Liver (tissue), 9 donors: ENCODE measurements around the gene MAPKAP1. TPM values are rescaled to one million over a fixed set of nuclear protein-coding genes. Genes with fewer than 3 reads are reported as not detected.

ENCODE experiments used
- DNase-seq: peaks from one replicate; pipeline ENCODE4 v3.0.0-alpha.2; 2017; ENCODE audit warnings: low spot score
- H3K27ac ChIP-seq, 2 donors: one replicate each; pipeline ENCODE4 v1.7.0; 2013; ENCODE audit warnings: inconsistent platforms in 2 of 2, low read length in 2 of 2, control low read depth in 1 of 2, low read depth in 1 of 2, mild to moderate bottlenecking in 1 of 2
- H3K27me3 ChIP-seq, 4 donors: one replicate each; pipeline versions ENCODE4 v1.6.1 to v1.7.0; 2013; ENCODE audit warnings: low read length in 3 of 4, inconsistent platforms in 1 of 4, mild to moderate bottlenecking in 1 of 4, moderate library complexity in 1 of 4; ENCODE audit not compliant: control insufficient read depth in 4 of 4, insufficient read depth in 4 of 4
- H3K36me3 ChIP-seq, 4 donors: one replicate each; pipeline versions ENCODE4 v1.6.1 to v1.7.0; 2013; ENCODE audit warnings: low read length in 3 of 4, mild to moderate bottlenecking in 3 of 4, low read depth in 1 of 4, moderate library complexity in 1 of 4; ENCODE audit not compliant: control insufficient read depth in 4 of 4, insufficient read depth in 3 of 4
- H3K4me1 ChIP-seq, 4 donors: one replicate each; pipeline versions ENCODE4 v1.6.1 to v1.7.0; 2013; ENCODE audit warnings: low read length in 3 of 4, mild to moderate bottlenecking in 3 of 4, moderate library complexity in 1 of 4; ENCODE audit not compliant: control insufficient read depth in 4 of 4, insufficient read depth in 4 of 4
- H3K4me3 ChIP-seq, 3 donors: one replicate each; pipeline versions ENCODE4 v1.6.1 to v1.7.0; 2013; ENCODE audit warnings: low read length in 3 of 3, control low read depth in 1 of 3, low read depth in 1 of 3, mild to moderate bottlenecking in 1 of 3
- H3K9ac ChIP-seq, 2 donors: one replicate each; pipeline ENCODE4 v1.7.0; 2013; ENCODE audit warnings: low read length in 2 of 2, mild to moderate bottlenecking in 2 of 2, moderate library complexity in 2 of 2, control low read depth in 1 of 2, low read depth in 1 of 2
- H3K9me3 ChIP-seq, 4 donors: one replicate each; pipeline versions ENCODE4 v1.6.1 to v1.7.0; 2013; ENCODE audit warnings: low read length in 3 of 4; ENCODE audit not compliant: control insufficient read depth in 4 of 4
- ATF3 ChIP-seq: IDR thresholded peaks from 2 replicates; pipeline ENCODE4 v1.6.1; 2016; ENCODE audit warnings: antibody characterized with exemption
- CTCF ChIP-seq: fragments of 150-350 bp; IDR thresholded peaks from 2 replicates; pipeline ENCODE4 v1.5.1; 2017; ENCODE audit warnings: improper control_type of control experiment, low read depth, low read length; ENCODE audit not compliant: missing input control
- FOXA1 ChIP-seq: IDR thresholded peaks from 2 replicates; pipeline ENCODE4 v1.6.1; 2016; ENCODE audit warnings: antibody characterized with exemption
- GABPA ChIP-seq, 2 donors: IDR thresholded peaks in 1 of 2; conservative IDR thresholded peaks in 1 of 2; 2 replicates each; pipeline ENCODE4 v1.6.1; 2016; ENCODE audit warnings: antibody characterized with exemption in 2 of 2, mild to moderate bottlenecking in 1 of 2, moderate library complexity in 1 of 2
- HNF4A ChIP-seq, 2 donors: conservative IDR thresholded peaks; 2 replicates each; pipeline ENCODE4 v1.6.1; 2016; ENCODE audit warnings: antibody characterized with exemption in 2 of 2, mild to moderate bottlenecking in 2 of 2
- HNF4G ChIP-seq: IDR thresholded peaks from 2 replicates; pipeline ENCODE4 v1.6.1; 2016; ENCODE audit warnings: antibody characterized with exemption
- JUND ChIP-seq, 2 donors: IDR thresholded peaks; 2 replicates each; pipeline ENCODE4 v1.6.1; 2016; ENCODE audit warnings: antibody characterized with exemption in 2 of 2
- MAX ChIP-seq: IDR thresholded peaks from 2 replicates; pipeline ENCODE4 v1.6.1; 2016; ENCODE audit warnings: antibody characterized with exemption
- RAD21 ChIP-seq, 2 donors: IDR thresholded peaks; 2 replicates each; pipeline ENCODE4 v1.6.1; 2016; ENCODE audit warnings: antibody characterized with exemption in 2 of 2, mild to moderate bottlenecking in 2 of 2
- REST ChIP-seq: IDR thresholded peaks from 2 replicates; pipeline ENCODE4 v1.6.1; 2016; ENCODE audit warnings: antibody characterized with exemption, mild to moderate bottlenecking
- RXRA ChIP-seq, 2 donors: IDR thresholded peaks; 2 replicates each; pipeline ENCODE4 v1.6.1; 2017 to 2018; ENCODE audit warnings: antibody characterized with exemption in 2 of 2, mild to moderate bottlenecking in 1 of 2
- TAF1 ChIP-seq: conservative IDR thresholded peaks from 2 replicates; pipeline ENCODE4 v1.6.1; 2016; ENCODE audit warnings: antibody characterized with exemption, mild to moderate bottlenecking
- YY1 ChIP-seq: IDR thresholded peaks from 2 replicates; pipeline ENCODE4 v1.6.1; 2016; ENCODE audit warnings: antibody characterized with exemption, mild to moderate bottlenecking
- ZBTB33 ChIP-seq: IDR thresholded peaks from 2 replicates; pipeline ENCODE4 v1.6.1; 2016; ENCODE audit warnings: antibody characterized with exemption
- WGBS: extraction: QIAGEN DNeasy Blood & Tissue Kit; methylation state at CpG from one replicate; pipeline ENCODE4 v1.1.7; 2013; 5-methylcytosine and 5-hydroxymethylcytosine counted together
- polyA plus RNA-seq, 2 donors: library from polyadenylated mRNA; stranded (reverse) in 1 of 2; unstranded in 1 of 2; fragments of 200-250 nt in 1 of 2; fragments of >200 nt in 1 of 2; fragmentation: Nextera tagmentation in 1 of 2; extraction: Ambion mirVana in 1 of 2; gene quantifications; one replicate each; pipeline versions ENCODE4 v1.2.1 to v1.2.3, GENCODE V29; 2013 to 2015
- total RNA-seq, 2 donors: library from RNA; depleted of rRNA; stranded (reverse); fragments of >200 nt; gene quantifications; one replicate each; pipeline ENCODE4 v1.2.3, GENCODE V29; 2014
- donor health status: healthy.
- donor health status: healthy.
- donor health status: healthy.
- donor health status: healthy.
- donor health status: healthy.

The MAPKAP1 gene
- total and polyA plus RNA-seq, 4 donors, result 23.6 to 55.9 (median 32.7) TPM

- no peak for TF ChIP-seq FOXA1
- no peak for TF ChIP-seq ATF3
These were observed 54.8 kb downstream of the MAPKAP1 start (continued) for GRCh38 chr9:125652233-125652594.

- no peak overlapping the region for H3K4me3 ChIP-seq
- H3K9me3 ChIP-seq, result no peaks in the 10 kb centered on the region
- no peak for DNase-seq
- H3K36me3 ChIP-seq, result peaks cover 0 to 3% (median 1%) of the 10 kb centered on the region in 4 donors
- no peak overlapping the region for H3K27ac ChIP-seq
- no peaks in the 10 kb centered on the region for H3K27me3 ChIP-seq
- TF ChIP-seq REST (no peak), MAX (no peak), FOXA1 (no peak), RAD21 (IDR thresholded peaks at IDR 0.05) (no peak), HNF4A (conservative IDR thresholded peaks at IDR 0.05) (no peak), JUND (IDR thresholded peaks at IDR 0.05) (no peak), ZBTB33 (no peak), GABPA (IDR thresholded peaks at IDR 0.05 in 1 of 2, conservative IDR thresholded peaks at IDR 0.05 in 1 of 2) (no peak), YY1 (no peak), RXRA (IDR thresholded peaks at IDR 0.05) (no peak), CTCF (no peak), HNF4G (no peak), ATF3 (no peak), TAF1 (no peak)
- peaks cover 0 to 4% (median 0%) of the 10 kb centered on the region in 4 donors for H3K4me1 ChIP-seq
- H3K9ac ChIP-seq, result no peak overlapping the region
- WGBS, result 91% methylated on average over 7 of the region's 7 CpGs
These were observed 55.3 kb downstream of the MAPKAP1 start for GRCh38 chr9:125651576-125652232.
